Heart left ventricle (tissue), 16 donors: Measurements from ENCODE around the gene GRM8. TPM values are rescaled to one million over a fixed set of nuclear protein-coding genes. Genes with fewer than 3 reads are reported as not detected.

Experiments used
- ATAC-seq, 4 donors: fragments of 200-7000 bp; cut with Tn5 transposase; one replicate each; pipeline ENCODE4 v1.9.1; 2020 to 2022; ENCODE audit warnings: moderate library complexity in 4 of 4, mild to moderate bottlenecking in 3 of 4, moderate number of reproducible peaks in 1 of 4
- DNase-seq, 5 donors: peaks; one replicate each; pipeline ENCODE4 v3.0.0-alpha.2; 2020
- H3K27ac ChIP-seq, 12 donors: fragments of 200-600 bp; sonication (generic) in 4 of 12; one replicate each; pipeline versions ENCODE4 v1.5.0 to v1.8.0; 2016 to 2022; ENCODE audit warnings: mild to moderate bottlenecking in 2 of 12
- H3K27me3 ChIP-seq, 9 donors: fragments of 200-600 bp; sonication (generic) in 2 of 9; one replicate each; pipeline versions ENCODE4 v1.5.1 to v1.8.0; 2016 to 2022; ENCODE audit warnings: mild to moderate bottlenecking in 3 of 9
- H3K36me3 ChIP-seq, 9 donors: fragments of 200-600 bp; sonication (generic) in 2 of 9; one replicate each; pipeline versions ENCODE4 v1.5.0 to v1.8.0; 2018 to 2022; ENCODE audit warnings: mild to moderate bottlenecking in 2 of 9
- H3K4me1 ChIP-seq, 12 donors: fragments of 200-600 bp; sonication (generic) in 4 of 12; one replicate each; pipeline versions ENCODE4 v1.5.0 to v1.8.0; 2016 to 2022; ENCODE audit warnings: mild to moderate bottlenecking in 3 of 12
- H3K4me3 ChIP-seq, 12 donors: fragments of 200-600 bp; sonication (generic) in 4 of 12; one replicate each; pipeline versions ENCODE4 v1.5.0 to v1.8.0; 2017 to 2022; ENCODE audit warnings: mild to moderate bottlenecking in 9 of 12, moderate library complexity in 4 of 12
- H3K9me3 ChIP-seq, 12 donors: fragments of 200-600 bp; sonication (generic) in 4 of 12; one replicate each; pipeline versions ENCODE4 v1.5.0 to v1.8.0; 2016 to 2022; ENCODE audit warnings: mild to moderate bottlenecking in 1 of 12
- POLR2A ChIP-seq, 2 donors: fragments of 450-650 bp; IDR thresholded peaks; one replicate each; pipeline ENCODE4 v1.6.1; 2017; ENCODE audit warnings: antibody characterized with exemption in 2 of 2, mild to moderate bottlenecking in 2 of 2, moderate library complexity in 2 of 2
- WGBS, 4 donors: extraction: QIAGEN DNeasy Blood & Tissue Kit in 2 of 4; methylation state at CpG; one replicate each; pipeline versions ENCODE4 v1.1.5 to v1.1.7; 2013 to 2018; 5-methylcytosine and 5-hydroxymethylcytosine counted together
- intact Hi-C, 10 donors: fragments of 100-400 bp; cut with DNase I; formaldehyde crosslinking; loops; one replicate each; pipeline versions ENCODE4 v1.11.1 to v1.14.2; 2022
- polyA plus RNA-seq, 2 donors: library from polyadenylated mRNA; stranded (reverse); fragments of 200-250 nt; gene quantifications; one replicate each; pipeline ENCODE4 v1.2.3, GENCODE V29; 2013
- total RNA-seq, 9 donors: library from RNA; depleted of rRNA in 2 of 9; stranded (reverse); fragments of >200 nt in 2 of 9; fragmentation: NEBNext Ultra II Directional in 3 of 9; extraction: Animal tissue kit (Norgen Biotek cat#: 25700) in 3 of 9; gene quantifications; one replicate each; pipeline versions ENCODE4 v1.1.0 to v1.2.4, GENCODE V29; 2016 to 2023
- TF ChIP-seq, protein P1 (sequence below), 12 donors: fragments of 200-600 bp; sonication (generic) in 4 of 12; IDR thresholded peaks; one replicate each; pipeline versions ENCODE4 v1.5.0 to v1.8.0; 2018 to 2022; ENCODE audit warnings: antibody characterized with exemption in 12 of 12, mild to moderate bottlenecking in 5 of 12
- donor health status: ischemic (EF 13 %, LVEDD 7.1; RV severe dilation, severe dysfunction).
- donor health status: healthy with polysubstance abuse.
- donor health status: DM: no; HTN: yes; CAD: no.
- donor health status: DM: no; HTN: no; CAD: no.
- donor health status: ischemic (EF 25% LVEDD 6.9; RV normal size, moderate dysfunction).
- donor health status: ischemic (EF 25% LVEDD 5.7; RV mildly dilated, moderate dysfunction).
- donor health status: healthy.
- donor health status: DM: yes; HTN: yes; CAD: no.
- donor health status: ischemic (EF 35%, LVEDD 5.7; RV mildly dilated, moderate dysfunction).
- donor health status: nonischemic (EF 11% LVEDD 7.7; RV severe dilation, severe dysfunction).
- donor health status: DM: yes; HTN: yes; CAD: no.
- donor health status: PGD.
- donor health status: ischemic (EF 29% LVEDD 5.4; RV normal size, mild dysfunction).
- donor health status: nonischemic (EF 23%, LVEDD 6.1; RV moderate dilation, normal function).

The GRM8 gene
- total and polyA plus RNA-seq, 11 donors: 0.21 to 0.75 (median 0.32) TPM; not detected in 5

DNA sequence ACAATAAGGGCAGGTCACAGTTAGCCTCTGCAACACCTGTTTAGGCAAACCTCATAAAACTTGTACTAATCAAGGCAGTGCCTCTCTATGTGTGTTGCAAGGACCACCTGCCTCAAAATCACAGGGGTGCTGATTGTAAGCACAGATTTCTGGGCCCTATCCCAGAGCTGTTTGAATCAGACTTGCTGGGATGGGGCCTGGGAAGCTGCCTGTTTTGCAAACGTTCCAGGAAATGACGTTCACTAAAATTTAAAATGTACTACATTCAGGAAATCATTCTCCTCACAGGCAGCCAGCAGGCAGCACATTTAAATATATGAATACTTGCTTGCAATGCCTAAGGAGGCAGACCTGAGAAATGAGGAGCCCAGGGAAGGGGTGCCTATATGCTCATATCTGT is 4.3 kb upstream of the GRM8 start:
- H3K4me1 ChIP-seq: peaks cover 0 to 17% (median 8%) of the 10 kb centered on the region in 12 donors
- ATAC-seq (no peak), DNase-seq (no peak)
- TF ChIP-seq, protein P1, sequence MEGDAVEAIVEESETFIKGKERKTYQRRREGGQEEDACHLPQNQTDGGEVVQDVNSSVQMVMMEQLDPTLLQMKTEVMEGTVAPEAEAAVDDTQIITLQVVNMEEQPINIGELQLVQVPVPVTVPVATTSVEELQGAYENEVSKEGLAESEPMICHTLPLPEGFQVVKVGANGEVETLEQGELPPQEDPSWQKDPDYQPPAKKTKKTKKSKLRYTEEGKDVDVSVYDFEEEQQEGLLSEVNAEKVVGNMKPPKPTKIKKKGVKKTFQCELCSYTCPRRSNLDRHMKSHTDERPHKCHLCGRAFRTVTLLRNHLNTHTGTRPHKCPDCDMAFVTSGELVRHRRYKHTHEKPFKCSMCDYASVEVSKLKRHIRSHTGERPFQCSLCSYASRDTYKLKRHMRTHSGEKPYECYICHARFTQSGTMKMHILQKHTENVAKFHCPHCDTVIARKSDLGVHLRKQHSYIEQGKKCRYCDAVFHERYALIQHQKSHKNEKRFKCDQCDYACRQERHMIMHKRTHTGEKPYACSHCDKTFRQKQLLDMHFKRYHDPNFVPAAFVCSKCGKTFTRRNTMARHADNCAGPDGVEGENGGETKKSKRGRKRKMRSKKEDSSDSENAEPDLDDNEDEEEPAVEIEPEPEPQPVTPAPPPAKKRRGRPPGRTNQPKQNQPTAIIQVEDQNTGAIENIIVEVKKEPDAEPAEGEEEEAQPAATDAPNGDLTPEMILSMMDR (IDR thresholded peaks at IDR 0.05): no peak
- TF ChIP-seq POLR2A (IDR thresholded peaks at IDR 0.05): no peak
- no peaks in the 10 kb centered on the region for H3K9me3 ChIP-seq
- no peak overlapping the region for H3K4me3 ChIP-seq
- H3K27me3 ChIP-seq: peaks cover 0 to 64% (median 23%) of the 10 kb centered on the region in 9 donors
- H3K36me3 ChIP-seq: no peaks in the 10 kb centered on the region
- intact Hi-C loops: loop anchor here in 3 of 10 donors (10.0 kb wide), 3 partner anchors 152 to 452 kb away; no protein-coding TSS in a partner anchor
- H3K27ac ChIP-seq: no peak overlapping the region
- WGBS, 4 donors: 23 to 46% (median 32%) methylated on average over 2 of the region's 2 CpGs

DNA sequence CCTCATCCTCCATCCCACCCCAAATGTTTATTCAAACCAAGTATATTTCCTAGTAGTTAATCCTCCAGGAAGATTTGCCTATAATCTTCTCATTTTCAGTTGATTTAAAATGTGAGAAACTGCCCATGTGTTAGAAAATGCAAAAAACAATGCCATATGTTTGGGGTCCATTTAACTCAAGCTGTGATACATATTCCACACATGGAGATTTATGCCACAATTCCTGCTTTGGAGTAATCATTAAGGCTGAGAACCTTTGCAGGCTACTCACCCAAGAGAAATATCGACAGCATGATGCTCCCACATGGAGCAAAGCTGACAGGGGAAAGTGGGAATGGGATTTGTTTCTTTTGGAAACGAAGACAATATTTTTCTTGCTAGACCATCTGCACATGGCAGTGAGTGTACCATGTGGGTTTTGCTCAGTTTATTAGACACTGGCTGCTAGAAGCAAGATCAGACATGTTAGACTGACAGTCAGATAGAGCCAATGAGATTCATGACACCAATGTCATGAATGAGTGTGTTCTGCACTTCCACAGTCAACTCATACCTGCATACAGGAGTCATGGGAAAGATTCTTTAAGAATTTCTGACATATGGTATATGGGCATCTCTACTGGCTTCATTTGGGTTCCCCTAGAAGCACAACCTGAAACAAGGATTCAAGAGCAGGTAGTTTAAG is 3.4 kb upstream of the GRM8 start:
- WGBS, 4 donors: 69 to 82% (median 77%) methylated on average over 2 of the region's 2 CpGs
- Histone ChIP-seq H3K27ac (no peak overlapping the region), H3K27me3 (peaks cover 8 to 69% (median 31%) of the 10 kb centered on the region in 9 donors), H3K36me3 (no peaks in the 10 kb centered on the region), H3K4me3 (no peak overlapping the region), H3K4me1 (peaks cover 0 to 25% (median 15%) of the 10 kb centered on the region in 12 donors), H3K9me3 (no peaks in the 10 kb centered on the region)
- DNase-seq (no peak), ATAC-seq (no peak)
- intact Hi-C loops: loop anchor here in 3 of 10 donors (10.0 kb wide), 3 partner anchors 151 to 451 kb away; no protein-coding TSS in a partner anchor
- TF ChIP-seq, protein P1 (IDR thresholded peaks at IDR 0.05): no peak
- no peak for TF ChIP-seq POLR2A (IDR thresholded peaks at IDR 0.05)

DNA sequence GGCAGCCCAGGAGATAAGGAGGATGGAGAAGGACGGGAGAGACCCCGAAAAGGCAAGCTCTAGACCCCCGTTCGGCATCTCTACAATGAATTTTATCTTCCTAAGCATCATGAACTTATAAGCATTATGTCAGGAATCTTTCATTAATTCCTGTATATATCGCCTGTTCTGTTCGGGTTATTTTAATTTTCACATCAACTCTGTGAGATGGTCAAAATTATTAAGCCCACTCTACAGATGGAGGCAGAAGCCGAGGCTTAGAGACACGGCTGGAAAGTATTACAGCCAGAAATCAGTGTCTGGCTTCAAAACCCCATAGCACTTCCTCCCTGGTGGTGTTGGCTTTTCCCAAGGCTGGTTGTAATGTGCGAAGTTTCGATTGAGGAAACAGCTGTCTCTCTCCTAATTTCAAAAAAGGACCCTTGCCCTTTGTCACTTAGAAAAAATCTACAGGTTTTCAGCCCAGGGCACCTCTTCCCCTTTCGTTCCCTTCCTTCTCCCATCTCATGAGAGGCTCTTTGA is 1.5 kb upstream of the GRM8 start:
- ATAC-seq: no peak
- 16 to 27% (median 20%) methylated on average over 11 of the region's 11 CpGs for WGBS, 4 donors
- no peak for TF ChIP-seq POLR2A (IDR thresholded peaks at IDR 0.05)
- TF ChIP-seq, protein P1 (IDR thresholded peaks at IDR 0.05): peak in 2 of 12 donors; percentile 6 to 10
- Histone ChIP-seq H3K27me3 (peaks cover 13 to 80% (median 39%) of the 10 kb centered on the region in 9 donors), H3K9me3 (no peaks in the 10 kb centered on the region), H3K4me3 (peak overlapping the region in 7 of 12 donors; percentile 50 to 78 (median 64)), H3K4me1 (peaks cover 0 to 32% (median 20%) of the 10 kb centered on the region in 12 donors), H3K27ac (no peak overlapping the region), H3K36me3 (no peaks in the 10 kb centered on the region)
- DNase-seq: no peak
- intact Hi-C loops: loop anchor here in 5 of 10 donors (5.0 to 10.0 kb wide), 5 partner anchors 147 to 452 kb away; no protein-coding TSS in a partner anchor
